Osteocyte (in vitro differentiated cells): ENCODE measurements around the gene ILDR2. TPM values are rescaled to one million over a fixed set of nuclear protein-coding genes. Genes with fewer than 3 reads are reported as not detected.
A peak's percentile ranks its signal among the peaks of the same experiment; 100 is the strongest.

Experiments used
- DNase-seq: peaks from one replicate; pipeline ENCODE4 v3.0.0; 2021; ENCODE audit warnings: mixed read lengths; ENCODE audit not compliant: unreplicated experiment; ENCODE audit errors: extremely low spot score
- H3K27ac Mint-ChIP-seq: one replicate; pipeline ENCODE4 v1.8.0; 2021; ENCODE audit warnings: mild to moderate bottlenecking, mixed read lengths; ENCODE audit not compliant: unreplicated experiment
- H3K27me3 Mint-ChIP-seq: one replicate; pipeline ENCODE4 v1.8.0; 2021; ENCODE audit warnings: mixed read lengths; ENCODE audit not compliant: unreplicated experiment
- H3K36me3 Mint-ChIP-seq: one replicate; pipeline ENCODE4 v1.8.0; 2021; ENCODE audit warnings: mixed read lengths; ENCODE audit not compliant: unreplicated experiment
- H3K4me1 Mint-ChIP-seq: one replicate; pipeline ENCODE4 v1.8.0; 2021; ENCODE audit warnings: mixed read lengths; ENCODE audit not compliant: unreplicated experiment
- H3K4me3 Mint-ChIP-seq: one replicate; pipeline ENCODE4 v1.8.0; 2021; ENCODE audit warnings: mild to moderate bottlenecking, moderate library complexity, mixed read lengths; ENCODE audit not compliant: unreplicated experiment
- H3K9me3 Mint-ChIP-seq: one replicate; pipeline ENCODE4 v1.8.0; 2021; ENCODE audit warnings: mixed read lengths; ENCODE audit not compliant: unreplicated experiment
- long read RNA-seq: library from polyadenylated mRNA; unstranded; transcript quantifications from one replicate; pipeline ENCODE4 v2.0.0, GENCODE V29; 2021
- total RNA-seq: library from RNA; stranded (reverse); gene quantifications from 2 replicates; pipeline ENCODE4 v1.2.1, GENCODE V29; 2021
- TF ChIP-seq, protein P1 (sequence below): fragments of 200-600 bp; sonication (generic); IDR thresholded peaks from 2 replicates; pipeline ENCODE4 v1.5.0; 2021; ENCODE audit warnings: antibody characterized with exemption, mild to moderate bottlenecking, moderate library complexity

Gene ILDR2, protein sequence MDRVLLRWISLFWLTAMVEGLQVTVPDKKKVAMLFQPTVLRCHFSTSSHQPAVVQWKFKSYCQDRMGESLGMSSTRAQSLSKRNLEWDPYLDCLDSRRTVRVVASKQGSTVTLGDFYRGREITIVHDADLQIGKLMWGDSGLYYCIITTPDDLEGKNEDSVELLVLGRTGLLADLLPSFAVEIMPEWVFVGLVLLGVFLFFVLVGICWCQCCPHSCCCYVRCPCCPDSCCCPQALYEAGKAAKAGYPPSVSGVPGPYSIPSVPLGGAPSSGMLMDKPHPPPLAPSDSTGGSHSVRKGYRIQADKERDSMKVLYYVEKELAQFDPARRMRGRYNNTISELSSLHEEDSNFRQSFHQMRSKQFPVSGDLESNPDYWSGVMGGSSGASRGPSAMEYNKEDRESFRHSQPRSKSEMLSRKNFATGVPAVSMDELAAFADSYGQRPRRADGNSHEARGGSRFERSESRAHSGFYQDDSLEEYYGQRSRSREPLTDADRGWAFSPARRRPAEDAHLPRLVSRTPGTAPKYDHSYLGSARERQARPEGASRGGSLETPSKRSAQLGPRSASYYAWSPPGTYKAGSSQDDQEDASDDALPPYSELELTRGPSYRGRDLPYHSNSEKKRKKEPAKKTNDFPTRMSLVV
- total RNA-seq: 0.16 TPM in 1 of 2 replicates, not detected in the other
- long read RNA-seq: 0 reads

DNA sequence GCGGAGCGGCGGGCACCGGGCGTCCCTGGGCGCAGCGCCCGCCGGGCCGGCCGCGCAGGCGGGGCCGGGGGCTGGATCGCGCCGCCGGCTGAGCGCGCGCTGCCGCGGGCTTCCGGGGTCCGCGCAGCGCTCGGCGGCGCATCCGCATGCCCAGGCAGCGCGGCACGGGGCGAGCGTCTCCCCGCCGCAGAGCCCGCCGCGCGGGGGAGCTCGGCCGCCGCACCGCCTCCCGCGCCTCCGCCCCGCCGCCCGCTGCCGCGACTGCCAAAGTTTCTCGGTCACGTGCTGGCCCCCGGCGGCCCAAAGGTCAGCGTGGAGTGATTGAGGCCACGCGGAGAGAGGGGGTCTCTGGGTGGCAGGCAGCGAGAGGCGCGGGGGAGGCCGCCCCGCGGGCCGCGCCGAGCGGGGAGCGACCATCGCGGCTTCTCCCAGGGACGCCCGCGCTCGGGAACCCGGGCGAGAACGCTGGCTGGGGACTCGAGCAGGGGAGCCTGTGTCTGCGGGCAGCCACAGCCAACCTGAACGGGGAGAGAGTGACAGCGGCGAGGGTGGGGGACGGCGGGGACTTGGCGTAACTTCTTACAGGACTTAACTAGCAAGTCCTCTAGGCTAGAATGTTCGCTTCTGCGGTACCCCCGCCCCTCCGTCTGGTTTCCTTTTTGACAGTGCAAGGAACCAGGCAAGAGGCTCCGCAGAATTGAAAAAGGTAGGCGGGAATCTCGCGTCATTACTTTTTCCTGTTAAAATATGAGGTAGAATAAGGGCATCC lies at the start of gene ILDR2:
Gene ILDR2 (minus strand): TSS at position 180 of the 769 bp plus-strand sequence. CDS start 272 bp downstream, outside the sequence.
- peaks cover 70% of the 10 kb centered on the region for H3K27me3 Mint-ChIP-seq
- no peaks in the 10 kb centered on the region for H3K36me3 Mint-ChIP-seq
- H3K9me3 Mint-ChIP-seq: no peaks in the 10 kb centered on the region
- peaks cover 11% of the 10 kb centered on the region for H3K4me1 Mint-ChIP-seq
- no peak within 1 kb of the TSS for H3K27ac Mint-ChIP-seq
- peak within 1 kb of the TSS; percentile 65 for H3K4me3 Mint-ChIP-seq
- DNase-seq: no peak
- TF ChIP-seq, protein P1, sequence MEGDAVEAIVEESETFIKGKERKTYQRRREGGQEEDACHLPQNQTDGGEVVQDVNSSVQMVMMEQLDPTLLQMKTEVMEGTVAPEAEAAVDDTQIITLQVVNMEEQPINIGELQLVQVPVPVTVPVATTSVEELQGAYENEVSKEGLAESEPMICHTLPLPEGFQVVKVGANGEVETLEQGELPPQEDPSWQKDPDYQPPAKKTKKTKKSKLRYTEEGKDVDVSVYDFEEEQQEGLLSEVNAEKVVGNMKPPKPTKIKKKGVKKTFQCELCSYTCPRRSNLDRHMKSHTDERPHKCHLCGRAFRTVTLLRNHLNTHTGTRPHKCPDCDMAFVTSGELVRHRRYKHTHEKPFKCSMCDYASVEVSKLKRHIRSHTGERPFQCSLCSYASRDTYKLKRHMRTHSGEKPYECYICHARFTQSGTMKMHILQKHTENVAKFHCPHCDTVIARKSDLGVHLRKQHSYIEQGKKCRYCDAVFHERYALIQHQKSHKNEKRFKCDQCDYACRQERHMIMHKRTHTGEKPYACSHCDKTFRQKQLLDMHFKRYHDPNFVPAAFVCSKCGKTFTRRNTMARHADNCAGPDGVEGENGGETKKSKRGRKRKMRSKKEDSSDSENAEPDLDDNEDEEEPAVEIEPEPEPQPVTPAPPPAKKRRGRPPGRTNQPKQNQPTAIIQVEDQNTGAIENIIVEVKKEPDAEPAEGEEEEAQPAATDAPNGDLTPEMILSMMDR: no peak

DNA sequence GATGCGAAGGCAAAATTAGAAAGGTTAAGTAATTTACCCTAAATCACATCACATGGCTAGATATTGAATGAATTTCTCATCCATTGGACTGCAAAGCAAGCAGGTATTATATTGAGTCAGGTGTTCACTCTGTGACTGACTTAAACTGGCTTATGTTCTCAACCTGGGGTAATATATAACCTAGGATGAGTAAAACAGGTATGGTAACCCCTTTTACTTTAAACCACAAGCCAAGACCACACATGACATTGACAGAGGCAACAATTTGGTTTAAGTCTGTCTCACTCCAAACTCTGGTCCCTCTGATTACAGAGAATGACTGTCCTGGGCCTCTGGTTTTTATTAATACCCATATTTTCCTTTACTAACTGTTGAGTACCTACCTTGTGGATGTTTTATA lies 47.0 kb upstream of the ILDR2 start:
- DNase-seq: no peak
- Mint-ChIP-seq H3K9me3 (no peaks in the 10 kb centered on the region), H3K36me3 (no peaks in the 10 kb centered on the region), H3K27me3 (peaks cover 45% of the 10 kb centered on the region), H3K27ac (no peak overlapping the region), H3K4me3 (no peak overlapping the region), H3K4me1 (no peaks in the 10 kb centered on the region)
- TF ChIP-seq, protein P1: no peak

DNA sequence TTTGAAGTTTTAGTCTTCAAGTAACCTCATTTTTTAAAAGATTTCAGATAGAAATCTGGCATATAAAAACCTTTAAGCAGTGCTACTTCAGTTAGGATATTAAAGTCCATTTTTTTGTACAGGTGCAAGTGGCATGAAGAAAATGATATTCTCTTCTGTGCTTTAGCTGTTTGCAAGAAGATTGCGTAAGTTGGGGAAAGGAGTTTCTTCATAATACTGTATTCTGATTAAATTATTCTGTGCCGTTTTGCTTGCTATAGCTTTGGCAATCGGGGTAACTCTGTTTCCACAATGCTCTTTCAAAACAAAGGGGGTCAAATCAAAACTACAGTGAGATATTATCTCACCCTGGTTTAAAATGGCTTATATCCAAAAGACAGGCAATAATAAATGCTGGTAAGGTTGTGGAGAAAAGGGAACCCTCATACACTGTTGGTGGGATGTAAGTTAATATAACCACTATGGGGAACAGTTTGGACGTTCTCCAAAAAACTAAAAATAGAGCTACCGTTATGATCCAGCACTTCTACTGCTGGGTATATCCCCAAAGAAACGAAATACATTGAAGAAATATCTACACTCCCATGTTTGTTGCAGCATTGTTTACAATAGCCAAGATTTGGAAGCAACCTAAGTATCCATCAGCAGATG lies 40.9 kb upstream of the ILDR2 start:
- Mint-ChIP-seq H3K9me3 (no peaks in the 10 kb centered on the region), H3K36me3 (no peaks in the 10 kb centered on the region), H3K4me3 (no peak overlapping the region), H3K27me3 (peaks cover 52% of the 10 kb centered on the region), H3K4me1 (no peaks in the 10 kb centered on the region), H3K27ac (no peak overlapping the region)
- TF ChIP-seq, protein P1: no peak
- no peak for DNase-seq

DNA sequence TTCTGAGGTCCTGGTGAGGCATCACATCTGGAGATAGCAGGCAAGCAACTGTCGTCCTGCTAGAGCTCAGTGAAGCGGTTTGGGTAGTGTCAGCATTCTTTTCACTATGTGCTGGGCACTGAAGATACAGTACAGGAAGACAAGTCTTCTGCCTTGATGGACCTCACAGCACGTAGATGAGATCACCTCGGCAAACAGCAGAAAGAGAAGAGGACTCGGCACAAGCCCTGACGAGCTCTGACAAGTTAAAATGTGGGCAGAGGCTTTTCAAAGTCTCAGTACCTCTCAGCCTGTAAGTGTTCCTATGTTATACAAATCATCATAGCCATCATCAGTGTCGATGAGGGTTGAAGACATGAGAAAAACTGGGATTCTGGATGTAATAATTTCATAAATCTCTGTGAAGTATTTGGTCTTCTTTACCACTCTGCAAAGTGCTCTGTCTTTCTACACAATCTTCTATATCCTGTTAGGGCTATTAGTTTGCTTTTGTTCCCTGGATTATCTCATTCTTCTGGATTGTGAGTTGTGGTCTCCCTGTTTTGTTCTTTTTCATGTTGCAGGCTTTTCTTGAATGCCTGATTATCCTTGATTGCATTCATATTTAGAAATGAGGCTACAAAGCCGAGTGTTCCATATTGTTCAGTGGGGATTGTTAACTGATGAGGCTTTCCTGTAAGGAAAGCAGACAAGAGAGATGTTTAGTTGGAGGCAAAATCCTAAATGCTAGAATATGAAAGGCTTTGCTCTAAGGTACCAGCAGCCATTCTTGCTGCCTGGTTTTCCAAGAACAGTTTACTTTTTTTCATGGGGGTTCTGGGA lies 38.0 kb upstream of the ILDR2 start:
- no peak for DNase-seq
- Mint-ChIP-seq H3K9me3 (no peaks in the 10 kb centered on the region), H3K36me3 (no peaks in the 10 kb centered on the region), H3K4me1 (no peaks in the 10 kb centered on the region), H3K27me3 (peaks cover 61% of the 10 kb centered on the region), H3K27ac (no peak overlapping the region), H3K4me3 (no peak overlapping the region)
- TF ChIP-seq, protein P1: no peak
